Choroid plexus epithelial cell (primary cell): ENCODE data around the gene RASSF8.

Experiments
- DNase-seq: peaks from one replicate; pipeline ENCODE4 v3.0.0-alpha.2; 2010; ENCODE audit warnings: low read depth
- H3K4me3 ChIP-seq: 2 replicates; pipeline ENCODE4 v1.5.1; 2011; ENCODE audit warnings: low read depth, mild to moderate bottlenecking, control low read depth, low read length, moderate library complexity
- TF ChIP-seq, protein P1 (sequence below): conservative IDR thresholded peaks from 2 replicates; pipeline ENCODE4 v1.5.1; 2011; ENCODE audit warnings: low read depth, mild to moderate bottlenecking, control low read depth, inconsistent platforms, low read length, moderate library complexity

The RASSF8 gene

DNA sequence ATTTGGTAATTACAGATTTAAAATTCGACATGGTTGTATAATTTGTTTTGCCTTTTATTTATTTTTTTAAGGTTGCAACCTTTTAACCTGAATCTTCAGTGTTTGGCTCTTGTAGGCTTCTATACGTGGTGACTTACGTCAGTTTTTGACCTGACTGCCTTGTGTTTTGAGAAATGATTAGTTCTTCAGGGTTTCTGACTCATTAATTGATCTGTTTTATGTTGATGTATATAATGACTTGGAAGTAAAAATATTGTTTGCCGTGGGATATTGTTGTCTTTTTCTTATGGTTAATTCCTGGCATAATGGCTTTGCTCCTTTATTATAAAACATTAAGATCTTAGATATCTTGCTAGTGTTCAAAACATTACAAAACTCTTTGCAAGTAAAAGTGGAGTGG, 2.5 kb downstream of the RASSF8 start:
- TF ChIP-seq, protein P1, sequence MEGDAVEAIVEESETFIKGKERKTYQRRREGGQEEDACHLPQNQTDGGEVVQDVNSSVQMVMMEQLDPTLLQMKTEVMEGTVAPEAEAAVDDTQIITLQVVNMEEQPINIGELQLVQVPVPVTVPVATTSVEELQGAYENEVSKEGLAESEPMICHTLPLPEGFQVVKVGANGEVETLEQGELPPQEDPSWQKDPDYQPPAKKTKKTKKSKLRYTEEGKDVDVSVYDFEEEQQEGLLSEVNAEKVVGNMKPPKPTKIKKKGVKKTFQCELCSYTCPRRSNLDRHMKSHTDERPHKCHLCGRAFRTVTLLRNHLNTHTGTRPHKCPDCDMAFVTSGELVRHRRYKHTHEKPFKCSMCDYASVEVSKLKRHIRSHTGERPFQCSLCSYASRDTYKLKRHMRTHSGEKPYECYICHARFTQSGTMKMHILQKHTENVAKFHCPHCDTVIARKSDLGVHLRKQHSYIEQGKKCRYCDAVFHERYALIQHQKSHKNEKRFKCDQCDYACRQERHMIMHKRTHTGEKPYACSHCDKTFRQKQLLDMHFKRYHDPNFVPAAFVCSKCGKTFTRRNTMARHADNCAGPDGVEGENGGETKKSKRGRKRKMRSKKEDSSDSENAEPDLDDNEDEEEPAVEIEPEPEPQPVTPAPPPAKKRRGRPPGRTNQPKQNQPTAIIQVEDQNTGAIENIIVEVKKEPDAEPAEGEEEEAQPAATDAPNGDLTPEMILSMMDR, result no peak
- H3K4me3 ChIP-seq, result peak overlapping the region; percentile 93
- DNase-seq, result peak; percentile 39

DNA sequence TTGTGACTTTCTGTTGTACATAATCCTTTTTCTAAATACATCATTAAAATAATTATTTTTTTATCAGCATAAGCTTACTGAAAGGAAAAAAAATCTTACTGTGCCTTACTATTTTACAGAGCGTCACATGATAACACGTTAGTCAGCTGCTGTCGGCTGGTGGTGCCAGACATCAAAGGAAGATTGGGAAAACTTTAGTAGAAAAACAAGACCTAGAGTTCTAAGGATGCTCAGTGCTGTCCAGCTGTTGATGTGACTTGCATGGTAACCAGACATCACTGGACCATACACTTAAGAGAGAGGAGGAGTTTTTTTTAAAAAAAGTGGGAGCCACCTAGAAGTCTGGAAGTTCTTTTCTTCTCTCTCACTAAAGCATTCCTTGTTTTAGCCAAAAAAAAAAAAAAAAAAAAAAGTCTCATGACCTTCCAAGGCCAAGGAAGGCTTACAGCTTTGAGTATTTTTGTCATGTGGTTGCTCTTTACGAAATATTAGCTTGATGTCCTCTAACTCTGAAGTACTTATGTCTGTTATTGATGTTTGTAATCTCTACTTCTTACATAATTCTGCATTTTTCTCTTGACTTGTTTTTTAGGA, 4.5 kb downstream of the RASSF8 start:
- peak; percentile 64 for DNase-seq
- H3K4me3 ChIP-seq, result no peak overlapping the region
- TF ChIP-seq, protein P1, result no peak

DNA sequence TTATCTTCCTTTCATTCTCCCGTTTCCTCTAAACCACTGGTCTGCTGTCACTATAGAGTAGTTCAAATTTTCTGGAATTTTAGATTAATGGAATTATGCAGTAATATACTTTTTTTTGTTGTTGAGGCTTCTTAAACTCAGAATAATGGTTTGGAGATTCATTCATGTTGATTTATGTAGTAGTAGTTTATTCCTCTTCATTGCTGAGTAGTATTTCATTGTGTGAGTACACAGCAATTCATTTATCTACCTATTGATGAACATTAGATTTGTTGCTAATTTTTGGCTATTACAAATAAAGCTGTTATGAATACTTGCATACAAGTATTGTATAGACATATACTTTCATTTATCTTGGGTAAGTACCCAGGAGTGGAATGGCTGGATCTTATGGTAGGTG, 7.2 kb downstream of the RASSF8 start:
- no peak overlapping the region for H3K4me3 ChIP-seq
- TF ChIP-seq, protein P1, result no peak
- no peak for DNase-seq

DNA sequence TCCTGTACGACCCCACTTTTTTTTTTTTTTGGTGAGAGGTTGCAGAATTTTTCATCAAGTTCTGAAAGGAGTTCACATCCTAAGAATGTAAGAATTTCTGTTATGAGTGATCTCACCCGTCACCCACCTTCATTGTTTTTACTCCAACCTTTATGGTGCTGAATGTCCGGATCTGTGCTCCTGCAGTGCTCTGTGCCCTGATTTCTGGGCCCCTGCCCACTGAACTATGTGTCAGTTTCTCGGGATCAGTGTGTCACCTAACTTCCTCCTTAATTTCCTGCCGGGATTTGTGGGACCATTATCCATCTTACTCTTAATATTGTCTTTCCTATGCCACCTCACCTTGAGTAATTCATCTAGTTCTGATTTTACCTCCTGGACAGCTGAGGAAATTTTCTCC, 11.6 kb downstream of the RASSF8 start:
- H3K4me3 ChIP-seq, result no peak overlapping the region
- peak; percentile 39 for DNase-seq
- TF ChIP-seq, protein P1, result no peak

DNA sequence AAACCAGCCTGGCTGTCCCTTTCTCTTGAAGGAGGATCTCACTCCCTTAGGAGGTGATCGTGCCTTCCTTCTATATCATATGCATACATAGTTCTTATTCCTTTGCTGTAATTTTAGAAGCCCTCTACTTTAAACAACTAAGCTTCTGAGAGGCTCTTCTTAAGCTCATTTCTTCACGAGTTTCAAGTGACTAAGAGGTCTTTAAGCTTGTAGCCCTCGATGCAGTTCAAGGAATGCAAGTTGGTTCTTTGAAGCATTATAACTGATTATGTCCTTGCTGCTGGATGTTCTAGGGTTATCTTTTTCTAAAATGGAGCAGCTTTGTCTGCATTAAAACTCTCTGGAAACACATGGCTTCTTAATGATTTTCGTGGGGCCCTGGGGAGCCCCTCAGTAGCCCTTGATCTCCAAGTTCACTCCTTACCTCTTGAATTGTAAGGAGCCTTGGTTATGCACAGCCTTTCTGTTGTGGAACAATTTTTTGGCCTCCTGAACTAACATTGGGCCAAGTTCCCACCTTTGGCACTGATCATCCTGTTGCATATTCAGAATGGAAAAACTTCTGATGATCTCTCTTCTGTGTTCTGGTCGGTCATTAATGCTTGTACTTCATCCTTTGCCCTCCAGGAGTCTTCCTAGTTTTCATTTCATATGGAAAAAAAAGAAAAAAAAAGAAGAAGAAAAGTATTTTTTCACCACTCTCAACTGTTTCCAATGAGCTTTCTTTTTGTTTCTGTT, 12.6 kb downstream of the RASSF8 start:
- H3K4me3 ChIP-seq, result no peak overlapping the region
- TF ChIP-seq, protein P1, result peak; percentile 41
- DNase-seq, result peak; percentile 31

DNA sequence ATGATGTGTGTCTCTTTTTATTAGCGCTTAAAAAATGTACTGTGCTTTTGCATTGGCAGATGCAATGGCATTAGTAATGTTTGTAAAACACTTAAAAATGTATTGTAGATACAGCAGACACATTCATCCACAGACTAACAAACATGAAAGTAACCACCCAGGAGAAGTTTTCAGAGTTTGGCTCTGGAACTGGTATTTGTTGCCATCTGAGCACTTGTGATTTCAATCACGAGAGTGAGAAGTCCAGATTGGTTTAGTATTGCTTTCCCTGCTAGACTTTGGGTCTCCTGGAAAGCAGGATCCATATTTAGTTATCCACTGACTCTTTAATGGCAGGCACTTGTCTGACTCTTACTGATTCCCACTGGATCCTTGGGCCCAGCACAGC, 13.2 kb downstream of the RASSF8 start:
- DNase-seq, result no peak
- no peak overlapping the region for H3K4me3 ChIP-seq
- TF ChIP-seq, protein P1, result no peak

DNA sequence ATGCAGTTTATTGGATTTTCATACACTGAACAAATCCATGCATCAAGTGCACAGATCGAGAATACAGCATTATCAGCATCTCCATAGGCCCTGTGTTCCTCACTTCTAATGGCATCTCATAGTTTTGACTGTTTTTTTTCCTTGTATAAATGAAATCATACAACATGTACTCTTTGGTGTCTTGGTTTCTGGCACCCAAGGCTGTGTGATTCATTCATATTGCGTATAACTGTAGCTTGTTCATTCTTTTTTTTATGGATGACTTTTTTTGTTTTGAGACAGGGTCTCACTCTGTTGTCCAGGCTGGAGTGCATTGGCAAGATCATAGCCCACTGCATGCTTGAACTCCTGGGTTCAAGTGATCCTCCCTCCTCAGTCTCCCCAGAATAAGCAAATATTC, 14.3 kb downstream of the RASSF8 start:
- DNase-seq, result peak; percentile 79
- no peak overlapping the region for H3K4me3 ChIP-seq
- TF ChIP-seq, protein P1, result no peak
